Lower leg skin (tissue), 3 donors: ENCODE results near the gene PCDHA9.

Experiments
- CTCF ChIP-seq, 3 donors: fragments of 450-650 bp; IDR thresholded peaks; one replicate each; pipeline ENCODE4 v1.5.1; 2016; ENCODE audit warnings: antibody characterized with exemption in 3 of 3, mild to moderate bottlenecking in 3 of 3, moderate library complexity in 2 of 3
- POLR2A ChIP-seq, 2 donors: fragments of 450-650 bp; IDR thresholded peaks; one replicate each; pipeline ENCODE4 v1.6.1; 2016 to 2017; ENCODE audit warnings: antibody characterized with exemption in 2 of 2, mild to moderate bottlenecking in 1 of 2, moderate library complexity in 1 of 2

DNA sequence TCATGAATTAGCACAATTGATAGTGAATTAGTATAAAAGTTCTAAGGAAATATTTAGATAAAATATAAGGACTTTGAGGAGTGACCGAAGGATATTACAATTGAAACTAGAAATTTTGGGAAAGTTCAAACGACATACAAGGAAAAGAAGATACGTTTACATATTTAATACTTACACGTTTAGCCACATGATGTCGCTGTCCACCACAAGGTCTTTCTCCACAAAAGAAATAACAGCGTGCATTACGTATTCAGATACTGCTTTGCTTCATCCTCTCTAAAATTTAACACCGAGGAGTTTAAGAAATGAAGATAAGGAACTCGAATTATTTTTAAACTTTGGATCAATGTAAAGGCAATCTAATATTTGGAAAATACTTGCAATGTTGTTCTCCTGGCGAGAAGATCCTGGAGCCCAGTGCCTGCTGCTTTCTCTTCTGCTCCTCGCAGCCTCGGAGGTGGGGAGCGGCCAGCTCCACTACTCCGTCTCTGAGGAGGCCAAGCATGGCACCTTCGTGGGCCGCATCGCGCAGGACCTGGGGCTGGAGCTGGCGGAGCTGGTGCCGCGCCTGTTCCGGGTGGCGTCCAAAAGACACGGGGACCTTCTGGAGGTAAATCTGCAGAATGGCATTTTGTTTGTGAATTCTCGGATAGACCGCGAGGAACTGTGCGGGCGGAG is 47.2 kb upstream of the PCDHA9 start, which contains the start of gene PCDHA3:
- TF ChIP-seq CTCF (IDR thresholded peaks at IDR 0.05): no peak
- no peak for TF ChIP-seq POLR2A (IDR thresholded peaks at IDR 0.05)
